HCT116 (cell line): ENCODE results near the gene BRCA2.

Experiments used
- CTCF ChIP-seq, 3 experiments: fragments of 200-600 bp in 1 of 3; sonication (generic) in 1 of 3; IDR thresholded peaks in 2 of 3; conservative IDR thresholded peaks in 1 of 3; 2 replicates each; pipeline ENCODE4 v1.5.1; 2012 to 2017; ENCODE audit warnings: low read depth in 2 of 3, low read length in 2 of 3, antibody characterized with exemption in 1 of 3, borderline replicate concordance in 1 of 3, control low read depth in 1 of 3, mild to moderate bottlenecking in 1 of 3, mixed read lengths in 1 of 3, mixed run types in 1 of 3, moderate library complexity in 1 of 3; ENCODE audit not compliant: insufficient read depth in 1 of 3
- EGR1 ChIP-seq: IDR thresholded peaks from 2 replicates; pipeline ENCODE4 v1.6.1; 2012; ENCODE audit warnings: low read depth
- ELF1 ChIP-seq: IDR thresholded peaks from 2 replicates; pipeline ENCODE4 v1.6.1; 2012; ENCODE audit warnings: low read depth, borderline replicate concordance
- EZH2 ChIP-seq: fragments of 200-600 bp; sonication (generic); IDR thresholded peaks from 2 replicates; pipeline ENCODE4 v1.6.1; 2017; ENCODE audit warnings: antibody characterized with exemption, mixed run types
- JUND ChIP-seq: IDR thresholded peaks from 2 replicates; pipeline ENCODE4 v1.6.1; 2012
- POLR2AphosphoS5 ChIP-seq: IDR thresholded peaks from 2 replicates; pipeline ENCODE4 v1.6.1; 2011; ENCODE audit warnings: mild to moderate bottlenecking, low read depth, low read length, moderate library complexity
- RAD21 ChIP-seq: IDR thresholded peaks from 2 replicates; pipeline ENCODE4 v1.6.1; 2012; ENCODE audit warnings: low read depth, mild to moderate bottlenecking
- SIN3A ChIP-seq: IDR thresholded peaks from 2 replicates; pipeline ENCODE4 v1.6.1; 2012; ENCODE audit warnings: low read depth
- ZNF274 ChIP-seq: fragments of 200-500 bp; sonication (Bioruptor generic); IDR thresholded peaks from 2 replicates; pipeline ENCODE4 v1.6.1; 2014; ENCODE audit warnings: mild to moderate bottlenecking, low read depth, low read length, inconsistent platforms
- TF ChIP-seq, protein P1 (sequence below): IDR thresholded peaks from 2 replicates; pipeline ENCODE4 v1.6.1; 2012

DNA sequence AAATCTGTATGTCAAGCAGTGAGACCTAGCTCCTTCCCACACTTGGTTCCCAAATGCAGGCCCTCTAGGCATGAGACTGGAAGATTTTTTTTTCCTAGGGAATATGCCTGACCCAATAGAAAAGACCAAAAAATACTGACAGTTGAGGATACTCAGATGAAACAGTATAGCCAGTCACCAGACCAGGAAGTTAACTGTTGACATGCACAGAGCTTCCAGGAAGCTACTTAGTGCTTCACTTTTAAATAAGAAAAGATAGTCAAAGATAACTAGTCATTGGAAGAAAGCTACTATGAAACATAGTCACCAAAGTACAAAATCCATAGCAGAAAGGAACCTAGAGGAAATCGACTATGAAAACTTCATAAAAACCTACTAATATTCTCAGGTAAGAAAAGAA lies 32.3 kb downstream of the BRCA2 start:
- TF ChIP-seq, protein P1, sequence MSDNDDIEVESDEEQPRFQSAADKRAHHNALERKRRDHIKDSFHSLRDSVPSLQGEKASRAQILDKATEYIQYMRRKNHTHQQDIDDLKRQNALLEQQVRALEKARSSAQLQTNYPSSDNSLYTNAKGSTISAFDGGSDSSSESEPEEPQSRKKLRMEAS: no peak
- TF ChIP-seq EZH2: no peak
- TF ChIP-seq CTCF (IDR thresholded peaks at IDR 0.05 in 2 of 3, conservative IDR thresholded peaks at IDR 0.05 in 1 of 3; ENCODE audit: borderline replicate concordance in 1 of 3, insufficient read depth in 1 of 3, low read depth in 2 of 3, low read length in 2 of 3): no peak
- no peak for TF ChIP-seq JUND
- TF ChIP-seq EGR1: no peak
- TF ChIP-seq RAD21: no peak
- TF ChIP-seq SIN3A: no peak
- TF ChIP-seq ELF1: no peak
- no peak for TF ChIP-seq POLR2AphosphoS5
- no peak for TF ChIP-seq ZNF274
